ENCODE data around the gene DTWD2.
A peak's percentile ranks its signal among the peaks of the same experiment; 100 is the strongest.
"Not testable (repeated sequence)": the region's sequence is repeated elsewhere in the genome, so short reads cannot be mapped to it uniquely, and the experiment has no call there.

The DTWD2 gene

DNA sequence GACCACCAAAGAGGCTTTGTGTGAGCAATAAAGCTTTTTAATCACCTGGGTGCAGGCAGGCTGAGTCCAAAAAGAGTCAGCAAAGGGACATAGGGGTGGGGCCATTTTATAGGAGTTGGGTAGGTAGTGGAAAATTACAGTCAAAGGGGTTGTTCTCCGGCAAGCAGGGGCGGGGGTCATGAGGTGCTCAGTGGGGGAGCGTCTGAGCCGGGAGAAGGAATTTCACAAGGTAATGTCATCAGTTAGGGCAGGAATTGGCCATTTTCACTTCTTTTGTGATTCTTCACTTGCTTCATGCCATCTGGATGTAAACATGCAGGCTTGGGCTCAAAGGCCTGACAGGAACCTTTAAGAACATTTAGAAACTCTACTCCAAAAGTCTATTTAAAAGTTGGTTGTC, 36.0 kb downstream of the DTWD2 start:
- not testable (repeated sequence) for DNase-seq

DNA sequence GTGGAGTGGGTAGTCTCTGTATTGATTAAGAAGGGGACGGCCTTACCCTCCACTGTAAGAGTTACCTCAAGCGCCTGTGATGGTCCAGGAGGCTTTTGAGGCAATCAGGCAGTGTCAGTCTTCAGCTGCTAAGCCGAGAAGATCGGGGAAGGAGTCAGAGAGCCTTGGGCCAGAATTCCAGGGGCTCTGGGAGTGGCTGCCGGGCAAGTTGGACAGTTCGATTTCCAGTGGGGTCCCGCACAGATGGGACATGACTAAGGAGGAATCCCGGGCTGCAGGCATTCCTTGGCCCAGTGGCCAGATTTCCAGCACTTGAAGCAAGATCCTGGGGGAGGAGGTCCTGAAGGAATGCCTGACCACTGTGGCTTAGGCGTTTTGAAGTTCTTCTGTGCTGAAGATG, 38.0 kb downstream of the DTWD2 start:
- DNase-seq = not testable (repeated sequence)

DNA sequence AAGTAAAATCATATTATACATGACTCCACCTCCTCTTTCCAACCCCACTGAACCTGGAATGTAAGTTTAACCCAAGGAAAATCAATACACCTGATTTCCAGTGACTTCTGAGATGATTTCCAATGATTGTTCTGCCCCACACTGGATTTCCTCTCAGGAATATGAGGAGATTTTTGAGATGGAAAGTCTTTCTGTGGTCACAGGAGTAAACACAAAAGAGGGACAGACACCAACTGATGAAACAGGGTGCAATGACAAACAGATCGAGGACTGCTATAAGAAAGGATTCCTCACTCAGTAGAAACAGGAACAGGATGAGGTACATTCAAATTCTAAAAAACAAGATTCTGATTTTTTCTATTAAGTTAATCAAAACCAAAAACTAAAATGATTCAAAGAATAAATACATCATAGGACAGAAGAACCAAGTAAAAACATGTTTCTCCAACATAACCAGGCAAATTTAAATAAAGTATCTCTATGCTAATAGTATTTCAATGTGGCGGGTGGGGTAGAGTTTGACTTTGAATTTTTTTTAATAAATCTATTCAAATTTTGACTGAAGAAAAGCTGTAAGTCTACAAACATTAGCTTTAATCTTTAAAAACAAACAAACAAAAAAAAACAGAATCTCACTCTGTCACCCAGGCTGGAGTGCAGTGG, 42.1 kb downstream of the DTWD2 start:
- no peak for DNase-seq

DNA sequence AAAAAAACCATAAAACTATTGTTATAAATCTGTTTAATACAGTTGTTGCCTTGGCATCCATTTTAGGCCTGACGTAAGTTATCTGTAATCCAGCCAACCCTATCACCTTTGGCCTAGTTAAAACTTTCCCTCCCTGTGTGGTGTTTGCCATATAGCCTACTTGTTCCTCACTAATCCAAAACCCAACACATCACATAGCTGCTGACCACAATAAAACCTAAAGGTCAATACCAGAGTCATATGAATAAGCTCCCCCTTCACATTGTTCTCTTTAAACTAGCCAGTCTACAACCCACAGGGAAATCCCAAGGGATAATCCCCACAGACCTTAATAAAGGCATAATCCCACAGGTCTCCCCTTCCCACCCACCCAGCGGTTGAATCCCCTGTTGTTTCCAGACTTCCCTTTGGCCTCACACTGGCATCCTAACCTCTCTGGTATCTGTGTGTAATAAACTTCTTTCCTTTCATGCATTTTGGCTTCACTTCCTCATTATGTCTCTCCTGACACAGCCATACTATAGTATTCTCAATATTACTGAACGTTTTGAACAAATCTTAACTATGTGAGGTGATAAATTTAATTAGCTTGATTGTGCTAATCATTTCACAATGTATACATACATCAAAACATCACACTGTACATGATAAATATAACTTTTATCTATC, 50.8 kb downstream of the DTWD2 start:
- no peak for DNase-seq

DNA sequence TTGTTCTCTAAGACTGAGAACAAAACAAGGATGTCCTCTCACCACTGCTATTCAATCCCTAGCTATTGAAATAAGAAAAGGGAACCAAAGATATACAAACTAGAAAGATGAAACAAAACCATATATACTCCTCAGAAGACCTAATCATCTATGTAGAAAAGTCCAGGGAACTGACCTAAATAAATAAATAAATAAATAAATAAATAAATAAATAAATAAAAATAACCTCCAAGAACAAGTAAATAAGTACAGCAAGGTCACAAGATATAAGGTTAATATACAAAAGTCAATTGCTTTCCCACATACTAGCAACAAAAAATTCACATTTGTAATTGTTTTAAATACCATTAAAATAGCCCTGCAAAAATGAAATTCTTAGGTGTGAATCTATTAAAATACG, 54.6 kb downstream of the DTWD2 start:
- no peak for DNase-seq

DNA sequence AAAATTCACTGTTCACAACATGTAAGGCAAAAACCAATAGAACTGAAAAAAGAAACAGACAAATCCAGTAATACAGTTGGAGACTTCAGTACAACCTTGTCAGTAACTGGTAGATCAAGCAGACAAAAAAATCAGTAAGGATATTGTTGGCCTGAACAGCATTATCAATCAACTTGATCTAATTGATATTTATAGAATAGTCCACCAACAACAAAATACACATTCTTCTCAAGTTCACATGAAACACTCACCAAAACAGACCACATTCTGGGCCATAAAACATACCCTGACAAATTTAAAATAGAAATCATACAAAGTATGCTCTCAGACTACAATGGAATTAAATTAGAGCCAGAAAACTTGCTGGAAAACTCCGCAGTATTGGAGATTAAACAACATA, 56.8 kb downstream of the DTWD2 start:
- DNase-seq = no peak

DNA sequence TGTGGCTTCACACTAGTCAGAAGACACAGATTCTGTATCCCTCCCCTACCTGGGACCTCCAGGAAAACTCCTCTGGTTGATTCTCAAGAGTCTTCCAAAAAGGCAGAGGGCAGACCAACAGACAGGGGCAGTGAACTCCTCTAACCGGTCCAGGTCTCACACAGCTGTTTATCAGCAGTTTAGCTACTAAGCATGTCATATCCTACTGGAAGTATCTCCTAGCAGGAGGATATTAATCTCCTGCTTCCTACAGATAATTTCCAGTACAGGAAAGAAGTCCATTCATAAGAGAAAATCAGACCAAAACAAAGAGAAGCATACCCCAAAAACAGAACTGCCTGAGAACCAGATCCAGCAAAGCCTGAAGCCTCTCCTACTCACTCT, 64.3 kb downstream of the DTWD2 start:
- no peak for DNase-seq

DNA sequence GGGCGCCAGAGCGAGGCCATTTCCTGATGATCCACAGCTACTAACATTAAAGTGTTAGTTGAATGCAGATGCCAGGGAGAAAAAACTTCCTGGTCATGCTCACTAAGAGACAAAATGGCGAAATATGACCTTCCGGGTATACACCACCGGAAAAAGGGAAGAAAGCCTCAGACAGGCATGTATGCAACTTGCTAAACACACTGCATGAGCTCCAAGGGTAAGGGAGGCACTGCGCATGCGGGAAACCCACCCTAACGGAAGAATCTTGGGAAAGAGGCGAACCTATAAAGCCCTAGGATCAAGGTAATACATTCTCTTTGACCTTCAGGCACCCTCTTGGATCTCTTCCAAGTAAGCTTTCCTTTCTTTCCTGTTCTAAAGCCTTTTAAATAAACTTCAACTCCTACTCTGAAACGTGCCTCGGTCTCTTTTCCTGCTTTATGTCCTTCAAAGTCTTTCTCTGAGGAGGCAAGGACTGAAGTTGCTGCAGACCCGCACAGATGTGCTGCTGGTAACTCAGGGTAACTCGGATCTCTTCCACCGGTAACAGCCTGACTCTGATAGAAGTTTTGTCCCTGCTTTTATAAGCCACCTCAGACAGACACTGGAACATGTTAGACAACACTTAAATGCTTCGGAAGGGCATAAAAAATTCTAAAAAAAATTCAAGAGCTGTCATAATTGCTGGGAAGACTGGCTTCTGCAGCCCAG, 64.9 kb downstream of the DTWD2 start:
- no peak for DNase-seq

DNA sequence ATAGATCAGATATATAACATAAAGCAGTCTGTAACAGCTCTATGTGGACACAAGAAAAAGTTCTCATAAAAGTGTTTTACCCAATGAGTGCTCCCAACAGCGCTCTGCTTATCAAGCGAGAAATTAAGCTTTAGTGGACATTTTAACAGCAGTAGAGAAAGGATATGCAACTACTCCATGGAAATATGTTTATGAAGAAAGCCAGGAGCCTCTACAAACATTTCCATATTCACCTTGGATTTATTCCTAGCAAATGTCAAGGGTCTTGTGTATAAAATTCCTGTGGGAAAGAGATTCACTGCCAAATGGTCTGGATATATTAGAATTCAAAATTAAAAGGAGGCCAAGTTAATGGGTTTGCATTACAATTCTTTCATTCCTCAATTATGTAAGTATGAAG, 66.5 kb downstream of the DTWD2 start:
- DNase-seq = no peak

DNA sequence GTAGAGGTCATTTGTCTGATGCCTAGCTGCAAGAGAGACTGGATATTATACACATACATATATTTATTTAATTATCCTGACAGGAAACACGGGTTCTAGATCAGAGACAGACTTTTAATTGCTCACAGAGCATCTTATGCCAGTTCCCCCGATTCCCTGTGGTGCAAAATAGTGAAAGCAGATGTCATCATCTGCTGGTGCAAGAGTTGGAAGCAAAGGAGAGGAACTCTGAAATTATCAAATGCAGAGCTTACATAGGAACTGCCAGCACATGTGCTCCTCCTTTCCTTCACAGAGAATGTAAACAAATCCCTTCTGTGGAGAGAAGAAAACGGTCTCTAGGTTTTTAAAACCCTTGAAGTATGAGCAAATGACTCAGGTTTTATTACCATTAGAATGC, 69.3 kb downstream of the DTWD2 start:
- no peak for DNase-seq

DNA sequence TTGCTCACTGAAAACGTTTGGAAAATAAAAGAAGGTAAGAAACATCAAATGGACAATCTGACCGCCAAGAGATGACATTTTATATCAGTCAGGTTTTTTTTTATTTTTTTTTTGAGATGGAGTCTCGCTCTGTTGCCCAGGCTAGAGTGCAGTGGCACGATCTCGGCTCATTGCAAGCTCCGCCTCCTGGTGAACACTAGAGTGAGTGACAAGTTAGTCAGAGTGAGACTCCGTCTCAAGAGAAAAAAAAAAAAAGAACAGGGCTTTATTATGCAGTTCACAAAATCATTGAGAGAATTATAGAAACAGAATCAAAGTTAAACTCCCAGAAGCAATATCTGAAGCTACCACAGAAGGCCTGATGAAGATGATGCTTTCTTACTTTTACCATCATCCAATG, 70.1 kb downstream of the DTWD2 start:
- no peak for DNase-seq

DNA sequence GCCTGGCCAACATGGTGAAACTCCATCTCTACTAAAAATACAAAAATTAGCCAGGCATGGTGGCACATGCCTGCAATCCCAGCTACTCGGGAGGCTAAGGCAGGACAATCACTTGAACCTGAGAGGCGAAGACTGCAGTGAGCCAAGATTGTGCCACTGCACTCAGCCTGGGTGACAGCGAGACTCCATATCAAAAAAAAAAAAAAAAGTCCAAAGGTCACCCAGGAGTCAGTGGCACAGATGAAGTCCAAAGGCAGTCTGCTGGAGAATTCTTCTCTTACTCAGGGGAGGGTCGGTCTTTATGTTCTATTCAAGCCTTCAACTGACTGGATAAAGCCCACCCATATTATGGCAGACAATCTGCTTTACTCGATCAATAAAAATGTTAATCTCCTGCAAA, 80.8 kb downstream of the DTWD2 start:
- DNase-seq = not testable (repeated sequence)

DNA sequence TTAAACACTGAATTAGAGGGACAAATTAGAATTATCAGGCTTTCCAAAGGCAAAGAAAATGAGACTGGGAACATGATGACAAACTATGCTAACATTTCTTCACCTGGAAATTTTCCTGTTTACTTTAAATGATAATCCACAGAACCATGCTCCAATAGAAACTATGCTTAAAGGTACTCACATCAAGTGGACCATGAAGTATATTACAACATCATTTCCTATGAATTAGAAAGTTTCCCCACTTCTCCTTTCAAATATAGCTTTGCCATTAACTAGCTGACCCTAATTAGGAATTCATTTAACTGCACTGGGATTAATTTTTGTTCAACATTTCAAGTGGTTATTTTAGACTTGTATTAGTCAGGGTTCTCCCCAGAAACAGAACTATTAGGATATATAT, 81.4 kb downstream of the DTWD2 start:
- no peak for DNase-seq

DNA sequence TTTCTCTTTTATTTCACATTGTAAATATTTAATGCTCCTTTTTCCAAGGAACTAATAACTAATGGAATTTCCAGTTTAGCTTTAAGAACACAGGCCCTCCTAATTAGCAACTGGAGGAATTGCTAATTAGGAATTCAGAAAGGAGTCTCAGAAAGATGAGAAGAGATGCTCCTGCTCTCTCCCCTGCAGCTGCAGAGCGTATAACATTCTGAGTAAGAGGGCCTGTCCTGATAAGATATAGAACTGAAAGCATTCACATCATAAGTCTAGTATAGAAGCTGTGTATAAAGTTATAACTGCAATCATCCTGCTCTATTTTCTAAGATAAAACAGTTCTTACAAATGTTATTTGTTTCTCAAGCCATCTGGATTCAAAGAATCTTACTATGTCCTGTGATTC, 83.2 kb downstream of the DTWD2 start:
- no peak for DNase-seq

DNA sequence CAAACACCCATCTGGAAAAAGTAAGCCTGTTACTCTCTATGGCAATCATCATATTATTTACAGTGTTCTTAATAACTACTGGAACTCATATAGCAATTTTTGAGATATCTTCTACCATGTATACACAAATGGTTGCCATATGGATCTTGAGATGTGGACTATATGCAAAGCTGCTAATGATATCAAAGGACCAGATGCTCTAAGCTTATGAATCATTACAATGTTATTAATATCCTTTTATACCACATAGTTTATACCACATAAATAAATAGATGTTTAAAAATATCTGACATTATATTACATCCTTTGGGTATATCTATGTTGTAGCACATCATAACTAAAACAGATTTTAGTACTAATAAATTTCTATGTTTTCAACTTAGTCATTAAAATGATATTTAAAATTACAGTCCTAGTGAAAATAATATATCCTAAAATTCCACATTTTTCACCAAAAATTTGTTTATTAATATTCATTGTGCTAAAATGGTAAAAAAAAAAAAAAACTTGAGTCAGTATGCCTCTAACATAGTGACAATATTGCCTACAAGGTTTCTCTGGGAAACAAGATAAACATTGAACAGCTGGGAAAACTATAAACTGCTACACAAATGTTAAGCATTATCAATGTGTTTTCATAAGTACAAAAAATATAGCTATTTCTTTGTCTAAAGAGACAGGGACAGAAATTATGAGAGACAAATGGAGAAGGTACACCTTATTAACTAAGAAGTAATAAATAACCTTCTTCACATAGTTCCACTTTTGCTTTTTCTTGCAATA, 85.5 kb downstream of the DTWD2 start:
- no peak for DNase-seq

DNA sequence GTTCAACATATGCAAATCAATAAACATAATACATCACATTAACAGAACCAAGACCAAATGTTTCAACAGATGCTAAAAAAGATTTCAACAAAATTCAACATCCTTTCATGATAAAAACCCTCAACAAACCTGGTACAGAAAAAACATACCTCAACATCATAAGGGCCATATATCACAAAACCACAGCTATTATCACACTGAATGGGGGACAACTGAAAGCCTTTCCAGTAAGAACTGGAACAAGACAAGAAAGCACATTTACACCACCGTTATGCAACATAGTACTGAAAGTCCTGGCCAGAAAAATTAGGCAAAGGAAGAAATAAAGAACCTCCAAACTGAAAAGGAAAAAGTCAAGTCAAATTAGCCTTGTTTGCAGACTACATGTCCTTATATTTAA, 93.6 kb downstream of the DTWD2 start:
- DNase-seq = no peak

DNA sequence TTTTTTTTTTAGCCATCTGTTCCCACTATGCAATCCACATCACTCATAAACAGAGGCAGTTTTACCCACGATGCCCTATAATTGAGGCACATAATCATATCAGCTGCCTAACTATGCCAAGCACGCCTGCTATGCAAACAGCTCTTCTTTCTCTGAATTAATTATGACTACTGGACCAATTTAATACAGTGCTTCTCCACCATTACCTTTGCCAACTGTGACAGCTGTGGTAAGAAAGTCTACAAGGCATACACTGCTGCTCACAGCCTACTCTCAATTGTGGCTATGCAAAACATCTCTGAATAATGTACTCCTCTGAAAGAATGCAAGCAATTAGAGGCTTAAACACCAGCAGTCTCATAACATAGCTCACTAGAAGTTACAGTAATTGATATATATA, 97.1 kb downstream of the DTWD2 start:
- no peak for DNase-seq

DNA sequence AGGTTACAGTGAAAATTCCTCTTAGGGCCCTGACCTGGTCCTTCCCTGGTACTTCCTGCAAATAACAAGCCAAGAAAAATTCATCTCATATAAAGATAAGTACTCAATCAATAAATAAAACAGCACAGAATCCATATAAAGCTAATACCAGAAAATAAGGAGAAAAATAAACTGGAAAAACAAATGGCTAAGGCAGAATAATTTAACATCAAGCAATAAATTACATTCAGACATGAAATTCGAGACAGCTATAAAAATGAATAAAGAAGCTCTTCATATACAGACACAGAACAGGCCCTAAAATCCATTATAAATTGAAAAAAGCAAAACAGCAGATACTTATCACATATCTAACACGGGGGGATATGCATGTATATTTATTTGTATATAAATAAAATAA, 99.2 kb downstream of the DTWD2 start:
- DNase-seq = no peak

DNA sequence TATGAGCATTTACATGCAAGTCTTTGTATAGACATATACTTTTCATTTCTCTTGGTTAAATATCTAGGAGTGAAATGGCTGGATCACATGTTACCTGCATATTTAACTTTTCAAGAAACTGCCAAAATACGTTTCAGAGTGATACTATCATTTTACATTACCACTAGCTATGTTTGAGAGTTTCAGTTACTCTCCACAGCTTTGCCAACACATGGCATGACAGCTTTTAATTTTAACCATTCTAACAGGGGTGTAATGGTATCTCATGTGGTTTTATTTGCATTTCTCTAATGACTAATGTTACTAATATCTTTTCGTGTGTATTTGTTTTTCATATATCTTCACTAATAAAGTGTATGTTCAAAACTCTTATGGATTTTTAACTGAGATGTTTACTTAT, 99.8 kb downstream of the DTWD2 start:
- no peak for DNase-seq

DNA sequence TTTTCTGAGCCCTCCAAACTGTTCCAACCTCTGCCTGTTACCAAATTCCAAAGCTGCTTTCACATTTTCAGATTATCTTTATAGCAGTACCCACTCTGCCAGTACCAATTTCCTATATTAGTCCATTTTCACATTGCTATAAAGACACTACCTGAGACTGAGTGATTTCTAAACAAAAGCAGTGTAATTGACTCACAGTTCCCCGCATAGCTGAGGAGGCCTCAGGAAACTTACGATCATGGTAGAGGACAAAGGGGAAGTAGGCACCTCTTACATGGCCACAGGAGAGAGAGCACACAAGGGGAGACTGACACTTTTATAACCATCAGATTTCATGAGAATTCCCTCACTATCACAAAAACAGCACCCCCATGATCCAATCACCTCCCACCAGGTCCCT, 105.0 kb downstream of the DTWD2 start:
- DNase-seq = no peak

DNA sequence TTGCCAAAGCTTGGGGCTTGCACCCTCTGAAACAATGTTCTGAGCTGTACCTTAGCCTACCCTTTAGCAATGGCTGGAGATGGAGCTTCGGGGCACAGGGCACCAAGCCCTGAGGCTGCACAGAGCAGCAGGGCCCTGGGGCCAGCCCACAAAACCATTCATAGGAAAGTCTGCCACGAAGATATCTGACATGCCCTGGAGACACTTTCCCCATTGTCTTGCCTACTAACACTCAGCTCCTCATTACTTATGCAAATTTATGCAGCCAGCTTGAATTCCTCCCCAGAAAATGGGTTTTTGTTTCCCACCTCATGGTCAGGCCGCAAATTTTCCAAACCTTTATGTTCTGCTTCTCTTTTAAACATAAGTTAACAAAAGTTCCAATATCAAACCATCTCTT, 105.7 kb downstream of the DTWD2 start:
- peak in 2 of 56 donors; percentile 4 for DNase-seq

DNA sequence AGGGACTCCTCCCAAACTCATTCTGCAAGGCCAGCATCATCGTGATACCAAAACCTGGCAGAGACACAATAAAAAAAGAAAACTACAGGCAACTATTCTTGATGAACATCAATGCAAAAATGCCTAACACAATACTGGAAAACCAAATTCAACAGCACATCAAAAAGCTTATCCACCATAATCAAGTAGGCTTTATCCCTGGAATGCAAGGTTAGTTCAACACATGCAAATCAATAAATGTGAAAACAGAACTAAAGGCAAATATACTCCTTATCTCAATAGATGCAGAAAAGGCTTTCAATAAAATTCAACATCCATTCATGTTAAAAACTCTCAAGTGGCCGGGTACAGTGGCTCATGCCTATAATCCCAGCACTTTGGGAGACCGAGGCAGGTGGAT, 111.5 kb downstream of the DTWD2 start:
- DNase-seq = not testable (repeated sequence)

Data from nucleus accumbens (tissue), 56 donors.